ENCODE measurements around the gene TRABD2B. TPM values are rescaled to one million over a fixed set of nuclear protein-coding genes. Genes with fewer than 3 reads are reported as not detected.

The TRABD2B gene
- total and polyA plus RNA-seq, 2 of the 4 experiments (the other 2 are of a cell fraction): not detected

- no peak overlapping the region for H2AK9ac ChIP-seq (replicated peaks; ENCODE audit: low read depth, low read length, poor library complexity)
- no peaks in the 10 kb centered on the region for H3K9me1 ChIP-seq (ENCODE audit: insufficient read depth, low read length)
- H3K56ac ChIP-seq (ENCODE audit: extremely low read depth, insufficient read depth, low read length): no peak overlapping the region
- ChIA-PET CTCF (no interaction called here), POLR2A (ENCODE audit: unreplicated experiment) (no interaction called here)
- H3K36me3 ChIP-seq (ENCODE audit: control insufficient read depth, insufficient read depth, low read length): no peaks in the 10 kb centered on the region
- DNase-seq (no peak), ATAC-seq (ENCODE audit: low read depth) (no peak)
- intact Hi-C loops (cut with micrococcal nuclease): no loop called here
- H3K18ac ChIP-seq (ENCODE audit: low read depth, low read length): no peak overlapping the region
- no peak overlapping the region for H4K8ac ChIP-seq (ENCODE audit: low read depth in 2 of 2, low read length in 2 of 2)
- BruUV-seq (replicated peaks): no TSS peak
- dilution Hi-C loops (cut with HindIII; ENCODE audit: low sequenced_read_pairs, unreplicated experiment): no loop called here
- no peak overlapping the region for H2BK20ac ChIP-seq (ENCODE audit: low read depth, low read length)
- no peak overlapping the region for H2BK5ac ChIP-seq (ENCODE audit: low read depth, low read length, poor library complexity, severe bottlenecking)
- H4K91ac ChIP-seq (ENCODE audit: insufficient read depth, low read depth, low read length): no peak overlapping the region
- H3K9me3 ChIP-seq (ENCODE audit: control insufficient read depth, insufficient read depth, low read length): no peaks in the 10 kb centered on the region
- no peak overlapping the region for H3K14ac ChIP-seq (replicated peaks; ENCODE audit: low read depth, low read length)
- H3K4ac ChIP-seq (ENCODE audit: low read depth, low read length): no peak overlapping the region
- 48% methylated on average over 2 of the region's 10 CpGs; no CpG with 5 or more reads in 1 of the 2 experiments for WGBS, 2 experiments (ENCODE audit: extremely low coverage in 2 of 2, insufficient read length in 1 of 2)
- H3K4me3 ChIP-seq (ENCODE audit: insufficient read depth, low read depth, low read length): no peak overlapping the region
- no peaks in the 10 kb centered on the region for H4K20me1 ChIP-seq (ENCODE audit: insufficient read depth, low read length)
- H2BK15ac ChIP-seq (ENCODE audit: low read depth, low read length): no peak overlapping the region
- no peak overlapping the region for H2AFZ ChIP-seq (replicated peaks; ENCODE audit: low read length, poor library complexity)
- no peak for TF ChIP-seq CHD1 (IDR thresholded peaks at IDR 0.05; ENCODE audit: low read depth, low read length)
- TF ChIP-seq CEBPB (IDR thresholded peaks at IDR 0.05; ENCODE audit: low read depth, low read length): no peak
- TF ChIP-seq FOS (IDR thresholded peaks at IDR 0.05; ENCODE audit: low read depth, low read length): no peak
- no peak for TF ChIP-seq RCOR1 (IDR thresholded peaks at IDR 0.05; ENCODE audit: insufficient replicate concordance, low read length)
- TF ChIP-seq USF2 (IDR thresholded peaks at IDR 0.05; ENCODE audit: low read depth, low read length): no peak
- TF ChIP-seq ELK1 (IDR thresholded peaks at IDR 0.05; ENCODE audit: borderline replicate concordance, low read depth, low read length): no peak
- TF ChIP-seq POLR2A (IDR thresholded peaks at IDR 0.05; ENCODE audit: low read depth, low read length): no peak
- TF ChIP-seq RFX5 (IDR thresholded peaks at IDR 0.05; ENCODE audit: low read depth, low read length): no peak
- no peak for TF ChIP-seq CTCF (conservative IDR thresholded peaks at IDR 0.05; ENCODE audit: low read depth, low read length)
- H3K9ac ChIP-seq (ENCODE audit: low read depth, low read length): no peak overlapping the region
- H4K5ac ChIP-seq (ENCODE audit: low read depth, low read length): no peak overlapping the region
- no peaks in the 10 kb centered on the region for H3K79me1 ChIP-seq (ENCODE audit: low read depth in 1 of 2, low read length in 2 of 2)
- no peak overlapping the region for H3K4me2 ChIP-seq (ENCODE audit: low read depth, low read length)
- in situ Hi-C loops (cut with MboI; ENCODE audit: low sequenced_read_pairs): no loop called here
- H3K23ac ChIP-seq (ENCODE audit: low read depth, low read length): no peak overlapping the region
- no peak overlapping the region for H2BK120ac ChIP-seq (ENCODE audit: low read depth, low read length)
- H3K27me3 ChIP-seq (ENCODE audit: control insufficient read depth, insufficient read depth, low read length): no peaks in the 10 kb centered on the region
- H3K4me1 ChIP-seq (ENCODE audit: control insufficient read depth, insufficient read depth, low read length): no peaks in the 10 kb centered on the region
- H2AK5ac ChIP-seq (ENCODE audit: low read depth, low read length): no peak overlapping the region
- H3K27ac ChIP-seq (ENCODE audit: insufficient read depth, low read length): no peak overlapping the region
These were observed 153.2 kb downstream of the TRABD2B start for GRCh38 chr1:47843781-47844557.
